GM18907 (cell line): ENCODE measurements around the gene TMEM38A.
A peak's percentile ranks its signal among the peaks of the same experiment; 100 is the strongest.

Experiments
- ATAC-seq: cut with Tn5 transposase; IDR thresholded peaks from one replicate; pipeline ENCODE4 v1.9.1; 2021; ENCODE audit warnings: mild to moderate bottlenecking, moderate library complexity; ENCODE audit not compliant: unreplicated experiment

The TMEM38A gene, protein sequence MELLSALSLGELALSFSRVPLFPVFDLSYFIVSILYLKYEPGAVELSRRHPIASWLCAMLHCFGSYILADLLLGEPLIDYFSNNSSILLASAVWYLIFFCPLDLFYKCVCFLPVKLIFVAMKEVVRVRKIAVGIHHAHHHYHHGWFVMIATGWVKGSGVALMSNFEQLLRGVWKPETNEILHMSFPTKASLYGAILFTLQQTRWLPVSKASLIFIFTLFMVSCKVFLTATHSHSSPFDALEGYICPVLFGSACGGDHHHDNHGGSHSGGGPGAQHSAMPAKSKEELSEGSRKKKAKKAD

DNA sequence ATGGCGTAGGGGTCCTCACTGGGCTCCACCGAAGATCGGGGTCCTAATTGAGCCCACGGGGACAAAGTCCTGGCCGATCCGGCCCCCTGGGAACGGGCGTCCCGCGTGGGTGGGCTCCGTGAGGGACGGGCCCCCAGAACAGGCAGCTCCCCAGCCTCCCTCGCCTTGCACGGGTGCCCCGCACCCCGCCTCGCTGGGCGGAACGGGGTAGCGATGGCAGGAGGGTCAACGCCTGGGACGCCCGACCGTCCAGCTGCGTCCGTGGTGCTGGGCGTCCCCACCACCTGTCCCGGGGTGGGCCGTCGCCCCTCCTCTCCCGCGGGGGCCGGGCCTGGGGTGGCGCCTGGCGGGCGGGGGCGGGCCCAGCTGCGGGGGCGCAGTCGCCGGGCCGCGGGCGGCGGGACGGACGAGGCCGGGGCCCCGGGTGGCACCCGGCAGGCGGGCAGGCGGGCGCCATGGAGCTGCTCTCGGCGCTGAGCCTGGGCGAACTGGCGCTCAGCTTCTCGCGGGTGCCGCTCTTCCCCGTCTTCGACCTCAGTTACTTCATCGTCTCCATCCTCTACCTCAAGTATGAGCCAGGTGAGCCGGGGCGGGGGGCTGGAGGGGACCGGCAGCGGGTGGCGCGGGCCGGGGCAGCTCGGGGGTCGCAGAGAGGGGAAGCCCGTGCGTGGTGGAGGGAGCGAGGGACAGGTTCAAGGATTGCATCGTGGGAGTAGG, at the start of gene TMEM38A:
TMEM38A (plus strand) TSS at position 377 of the 717 bp plus-strand sequence; CDS start at position 456, 79 bp downstream.
- ATAC-seq, result peak; percentile 21

DNA sequence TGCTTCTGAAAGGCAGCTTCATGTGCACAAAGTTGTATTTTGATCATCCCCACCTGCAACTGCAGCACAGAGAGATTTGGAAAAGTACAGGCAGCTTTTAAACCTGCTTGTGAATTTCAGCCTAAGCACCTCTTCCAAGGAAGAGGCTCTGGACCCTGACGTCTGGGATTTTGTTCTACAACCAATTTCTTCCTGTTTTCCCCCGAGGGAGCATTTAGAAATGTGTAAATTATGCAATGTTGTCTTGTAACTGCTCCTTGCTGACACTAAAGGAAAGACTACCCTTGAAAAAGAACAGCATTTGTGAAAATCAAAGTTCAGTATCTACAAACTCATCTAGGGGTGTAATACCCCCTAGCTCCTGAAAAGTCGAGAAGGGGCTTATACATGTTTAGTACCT, 48.3 kb upstream of the TMEM38A start:
- ATAC-seq, result no peak

DNA sequence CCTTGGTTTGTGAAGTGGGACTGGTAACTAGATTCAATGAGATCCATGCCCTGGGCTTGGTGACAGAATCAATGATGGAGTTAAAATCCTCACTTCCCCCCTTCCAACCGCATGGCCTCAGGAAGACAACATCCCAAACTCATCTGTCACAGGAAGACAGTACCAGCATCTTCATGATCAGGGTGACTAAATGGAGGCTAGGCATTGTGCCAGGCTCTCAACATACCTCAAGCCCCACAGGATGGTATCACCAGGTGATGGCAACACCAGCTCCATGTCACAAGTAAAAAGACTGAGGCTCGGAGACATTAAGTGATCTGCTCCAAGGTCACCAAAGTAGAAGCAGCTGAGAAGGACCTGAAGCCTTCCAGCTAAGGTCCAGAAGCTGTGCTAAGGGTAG, 47.1 kb upstream of the TMEM38A start:
- no peak for ATAC-seq

DNA sequence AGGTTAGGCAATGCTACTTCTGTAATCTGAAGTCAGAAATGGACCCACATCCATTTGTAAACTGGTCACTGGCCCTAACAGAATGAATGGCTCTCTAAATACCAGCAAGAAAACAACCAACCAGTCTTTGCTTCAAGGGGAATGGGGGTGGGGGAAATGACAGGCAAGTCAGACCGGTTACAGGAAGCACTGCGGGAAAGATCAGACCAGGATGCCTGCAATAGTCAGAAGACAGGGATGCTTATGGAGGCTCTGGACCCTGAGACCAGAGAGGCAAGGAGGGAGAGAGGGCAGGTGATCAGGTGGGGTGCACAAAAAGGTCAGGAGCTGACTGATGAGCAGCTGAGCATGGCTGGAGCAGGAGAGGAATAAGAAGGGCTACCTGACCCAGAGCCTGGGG, 46.0 kb upstream of the TMEM38A start:
- ATAC-seq, result no peak

DNA sequence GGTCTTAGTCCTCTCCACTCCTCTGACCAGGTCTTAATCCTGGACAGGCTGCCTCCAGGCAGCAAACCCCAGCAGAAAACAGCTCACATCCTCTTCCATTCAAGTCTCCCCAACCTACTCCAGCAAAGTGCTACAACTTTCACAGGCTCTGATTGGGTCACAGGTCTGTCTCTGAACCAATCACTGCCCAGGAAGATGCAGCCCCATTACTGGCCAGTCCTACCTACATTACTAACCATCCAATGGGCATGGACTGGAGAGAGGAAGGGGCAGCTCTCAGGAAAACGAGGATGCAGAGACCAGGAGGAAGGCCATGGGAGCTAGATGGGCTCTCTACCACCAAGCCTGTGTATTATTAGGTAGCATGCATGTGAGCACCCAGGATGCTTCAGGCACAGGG, 45.1 kb upstream of the TMEM38A start:
- ATAC-seq, result no peak

DNA sequence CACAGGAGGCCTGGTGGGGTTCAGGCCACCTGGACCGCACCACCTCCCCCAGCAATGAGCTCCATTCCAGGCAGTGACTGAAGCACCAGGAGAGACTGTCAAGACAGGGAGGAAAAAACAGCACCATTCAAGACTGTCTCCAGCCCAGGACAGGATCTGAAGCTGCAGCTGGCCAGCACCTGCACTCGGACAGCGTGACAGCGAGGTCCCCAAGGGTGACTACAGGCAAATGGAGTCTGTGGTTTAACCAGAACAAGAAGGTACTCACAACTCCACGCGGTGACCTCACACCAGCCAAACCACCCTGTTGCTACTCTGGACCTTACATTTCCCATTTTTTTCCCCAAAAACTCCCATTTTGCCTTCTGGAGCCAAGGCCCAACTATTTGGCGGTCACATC, 42.7 kb upstream of the TMEM38A start:
- no peak for ATAC-seq

DNA sequence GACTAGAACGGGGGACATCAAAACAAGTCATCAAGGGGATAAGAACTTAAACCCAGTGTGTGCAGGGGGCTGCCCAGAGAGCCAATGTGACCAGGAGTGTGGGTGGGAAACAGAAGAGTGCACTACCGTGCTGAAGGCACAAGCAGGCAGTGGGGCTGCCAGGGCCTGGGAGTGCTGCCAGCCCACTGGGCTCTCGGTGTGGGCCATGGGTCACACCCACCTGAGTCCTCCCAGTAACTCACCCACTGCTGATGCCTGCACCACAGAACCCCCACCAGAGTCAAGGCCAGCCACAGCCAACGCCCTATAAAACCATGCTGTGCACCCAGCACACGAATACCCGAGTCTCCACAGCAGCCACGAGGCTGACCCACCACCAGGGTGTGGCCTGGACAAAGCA, 41.5 kb upstream of the TMEM38A start:
- no peak for ATAC-seq

DNA sequence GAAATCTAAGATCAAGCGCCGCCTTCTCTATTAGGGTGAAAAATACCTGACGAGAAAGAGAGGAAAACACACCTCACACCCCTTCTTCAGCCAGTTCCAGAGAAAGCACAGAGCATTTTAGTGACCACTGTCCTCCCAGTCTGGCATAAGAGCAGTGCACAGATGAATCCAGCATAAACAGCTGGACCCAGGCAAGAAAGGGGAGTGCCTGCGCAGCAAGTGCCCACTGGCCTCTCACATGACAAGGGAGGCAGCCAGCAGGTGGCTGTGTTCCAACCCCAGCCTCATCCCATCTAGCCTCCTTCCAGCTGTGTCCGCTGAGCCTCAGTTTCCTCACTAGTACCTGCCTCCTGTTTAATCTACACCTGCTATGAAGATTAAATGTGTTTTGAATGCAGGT, 40.9 kb upstream of the TMEM38A start:
- no peak for ATAC-seq

DNA sequence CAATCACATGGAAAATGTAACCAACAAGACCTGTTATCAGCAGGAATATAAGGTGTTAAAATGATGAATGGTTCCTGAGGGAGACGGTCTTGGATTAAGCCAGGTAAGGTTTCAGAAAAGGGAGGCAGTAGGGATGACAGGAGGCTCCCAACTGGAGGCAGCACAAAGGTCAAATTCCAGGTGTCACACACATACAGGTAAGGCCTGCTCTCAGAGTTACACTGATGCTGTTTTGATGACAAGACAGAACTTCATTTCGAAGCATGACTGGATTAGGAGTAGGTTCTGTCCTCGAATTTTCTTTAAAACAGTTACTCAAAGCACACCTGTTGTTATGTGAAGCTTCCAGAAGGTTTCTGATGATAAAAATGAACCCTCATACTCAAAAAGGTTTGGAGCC, 40.4 kb upstream of the TMEM38A start:
- no peak for ATAC-seq

DNA sequence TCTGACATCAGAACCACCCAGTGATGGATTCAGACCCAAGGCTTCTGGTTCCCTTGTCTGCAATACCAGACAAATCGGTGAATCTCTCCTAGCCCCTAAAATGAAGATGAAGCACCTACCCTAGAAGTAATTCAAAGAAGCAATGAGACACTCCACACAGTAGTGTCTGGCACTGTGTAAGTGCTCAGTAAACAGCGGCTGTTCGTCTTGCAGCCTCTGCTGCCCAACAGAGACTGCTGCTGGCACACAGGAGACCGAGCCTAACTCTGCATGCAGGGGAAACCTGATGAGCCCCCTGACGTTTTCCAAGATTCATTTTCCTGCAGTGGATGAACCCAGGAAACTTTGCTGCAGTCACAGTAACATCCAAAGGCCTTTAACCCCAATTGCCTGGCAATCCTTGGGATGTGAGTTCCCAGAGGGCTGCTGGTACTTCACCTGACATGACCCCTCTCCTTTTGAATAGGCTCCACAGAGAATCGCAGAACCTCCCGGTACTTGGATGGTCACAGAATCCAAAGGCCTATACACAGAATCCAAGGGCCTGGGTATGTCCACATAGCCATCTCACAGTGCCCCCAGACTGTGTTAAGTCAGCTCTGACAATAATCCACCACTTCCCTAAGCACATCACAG, 39.7 kb upstream of the TMEM38A start:
- no peak for ATAC-seq

DNA sequence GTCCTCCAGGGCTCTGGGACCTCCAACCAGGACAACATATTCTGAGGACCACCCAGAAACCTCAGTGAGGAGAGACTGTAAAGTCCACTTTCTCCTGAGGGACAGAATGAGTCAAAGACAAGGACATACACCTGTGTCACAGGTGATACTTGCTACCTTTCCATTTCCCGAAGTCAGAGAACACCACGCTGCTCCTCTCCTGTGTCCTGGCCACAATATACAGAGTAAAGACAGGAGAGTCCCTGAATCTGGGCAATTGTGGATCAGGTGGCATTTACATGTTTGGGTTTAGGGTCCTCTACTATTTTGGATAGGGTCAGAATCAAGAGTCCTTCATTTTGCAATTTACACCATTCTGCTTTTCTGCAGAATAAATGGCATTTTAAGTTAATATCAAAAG, 37.9 kb upstream of the TMEM38A start:
- no peak for ATAC-seq

DNA sequence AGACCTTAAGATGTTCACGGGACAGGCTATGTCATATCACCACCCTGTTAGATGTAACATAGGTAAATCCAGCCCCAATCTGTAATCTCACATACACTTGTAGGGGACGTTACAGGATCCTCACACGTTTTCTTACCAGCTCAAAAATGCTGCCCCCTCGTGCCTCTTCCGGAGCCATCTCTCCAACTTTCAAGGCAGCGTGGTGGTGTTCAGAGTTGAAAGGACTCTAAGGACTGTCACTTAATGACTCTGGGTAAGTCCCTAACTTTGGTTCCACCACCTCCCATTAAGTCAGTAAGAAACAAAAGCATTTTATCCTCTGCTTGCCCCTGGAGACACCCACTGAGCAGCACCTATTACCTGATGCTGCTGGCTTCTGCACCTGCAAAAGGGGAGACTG, 37.4 kb upstream of the TMEM38A start:
- no peak for ATAC-seq

DNA sequence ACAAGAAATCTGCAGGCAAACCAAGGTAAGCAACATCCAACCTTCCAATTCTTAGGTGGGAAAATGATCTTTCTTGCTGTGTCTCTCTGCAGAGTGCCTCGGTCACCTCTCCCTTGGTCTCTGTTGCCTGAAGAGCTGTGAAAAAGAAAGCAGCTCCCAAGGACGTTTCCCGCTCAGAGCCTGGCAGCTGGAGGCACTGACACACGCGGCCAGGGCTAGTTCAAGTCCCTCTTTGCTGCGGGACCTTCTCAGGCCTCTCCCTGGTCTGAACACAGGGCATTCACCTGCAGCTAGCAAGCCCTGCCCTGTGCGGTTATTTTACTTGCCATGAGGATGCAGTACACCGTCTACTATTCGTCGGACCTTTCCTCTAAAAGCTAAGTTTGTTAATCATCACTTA, 36.7 kb upstream of the TMEM38A start:
- no peak for ATAC-seq

DNA sequence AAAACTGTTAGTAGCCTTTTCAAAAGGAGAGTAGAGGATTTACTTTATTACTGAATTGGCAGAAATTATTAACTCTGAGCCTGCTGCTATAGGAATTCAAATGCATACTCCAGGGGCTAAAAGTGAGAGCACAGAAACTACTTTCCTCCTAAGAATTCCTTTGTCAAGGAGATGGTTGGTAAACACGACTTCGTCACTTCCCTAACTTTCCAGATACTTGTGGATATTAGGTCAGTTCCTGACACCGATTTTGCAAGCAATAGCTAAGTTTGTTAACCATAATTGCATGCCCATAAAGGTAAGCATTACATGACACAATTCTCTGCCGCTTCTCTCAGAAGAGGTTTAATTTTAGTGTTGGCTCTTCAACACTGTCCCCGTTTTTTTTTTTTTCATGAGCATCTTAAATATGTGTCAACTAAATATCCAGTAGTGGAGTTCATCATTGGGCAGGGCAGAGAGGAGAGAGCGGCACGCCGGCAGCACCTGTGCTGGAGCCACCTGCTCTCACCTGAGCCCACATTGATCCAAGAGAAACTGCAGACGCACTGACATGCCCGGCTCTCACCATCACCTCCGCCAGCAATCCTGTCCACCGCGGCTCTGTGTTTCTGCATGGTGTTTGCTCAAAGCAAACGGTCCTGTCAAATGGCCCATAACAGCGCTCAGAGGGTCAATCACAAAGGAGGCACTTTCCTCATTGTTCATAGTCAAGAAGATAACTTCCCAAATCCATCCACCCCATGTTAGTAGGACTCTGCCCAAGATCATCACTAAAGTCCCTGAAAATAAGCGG, 35.6 kb upstream of the TMEM38A start:
- no peak for ATAC-seq

DNA sequence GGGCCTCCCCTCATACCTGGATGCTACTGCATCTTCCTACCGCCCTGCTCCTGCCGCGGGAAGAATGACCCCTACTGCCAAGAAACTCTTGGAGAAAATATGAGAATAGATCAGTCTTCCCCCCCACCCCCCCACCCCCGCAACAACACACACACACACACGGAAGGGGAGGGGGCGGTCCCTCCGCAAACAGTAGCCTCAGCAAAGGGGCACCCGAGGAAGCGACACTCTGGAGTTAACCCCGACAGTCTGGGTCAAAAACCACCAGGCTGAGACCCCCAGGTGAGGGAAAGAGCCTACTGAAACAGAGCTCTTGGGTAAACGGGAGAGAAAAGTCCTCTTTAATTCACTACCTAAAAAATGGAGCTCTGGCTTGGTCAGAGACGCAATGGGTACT, 34.1 kb upstream of the TMEM38A start:
- ATAC-seq, result no peak

DNA sequence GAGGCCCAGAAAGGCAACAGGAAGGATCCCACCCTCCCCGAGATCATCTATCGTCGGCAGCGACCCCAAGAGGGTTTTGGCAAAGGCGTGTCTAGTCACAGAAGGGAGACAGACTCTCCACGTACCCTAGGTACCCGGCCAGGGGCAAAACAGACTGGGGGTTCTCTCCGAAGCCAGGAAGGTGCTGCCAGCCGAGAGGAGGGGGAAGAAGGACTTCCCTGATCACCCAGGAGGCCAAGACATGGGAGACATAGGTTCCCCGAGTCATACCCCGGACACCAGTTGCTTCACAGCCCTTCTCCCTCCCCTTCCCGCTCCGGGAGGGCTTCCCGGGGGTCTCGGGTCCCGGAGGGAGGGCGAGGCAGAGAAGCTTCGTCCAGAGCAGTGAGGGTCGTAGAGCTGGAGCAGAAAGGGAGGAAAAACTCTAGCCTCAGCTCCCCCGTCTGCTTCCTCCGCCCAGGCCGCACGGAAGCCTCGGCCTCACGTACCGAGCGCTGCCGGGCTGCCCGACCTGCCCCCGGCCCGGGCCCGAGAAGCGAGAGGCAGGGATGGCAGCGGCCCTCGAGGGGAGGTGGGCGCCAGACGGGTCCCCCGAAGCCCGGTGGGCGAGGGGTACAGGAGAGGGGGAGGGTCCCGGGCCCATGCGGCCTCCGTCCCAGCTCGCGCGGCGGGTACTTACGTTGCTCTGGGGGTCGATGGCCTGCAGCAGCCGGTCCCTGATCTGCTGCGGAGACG, 33.6 kb upstream of the TMEM38A start:
- peak; percentile 12 for ATAC-seq

DNA sequence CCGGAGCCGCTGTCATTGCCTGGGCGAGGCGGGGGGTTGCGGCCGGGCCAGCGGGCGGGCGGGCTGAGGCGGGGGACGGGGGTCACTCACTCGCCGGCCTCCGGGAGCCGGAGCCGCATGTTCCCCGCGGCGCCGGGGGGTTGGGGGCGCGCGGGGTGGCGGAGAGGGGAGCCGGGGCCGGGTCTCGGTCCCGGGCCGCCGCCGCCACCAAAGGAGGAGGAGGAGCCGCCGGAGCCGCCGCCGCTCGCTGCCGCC, 33.1 kb upstream of the TMEM38A start:
- ATAC-seq, result no peak

DNA sequence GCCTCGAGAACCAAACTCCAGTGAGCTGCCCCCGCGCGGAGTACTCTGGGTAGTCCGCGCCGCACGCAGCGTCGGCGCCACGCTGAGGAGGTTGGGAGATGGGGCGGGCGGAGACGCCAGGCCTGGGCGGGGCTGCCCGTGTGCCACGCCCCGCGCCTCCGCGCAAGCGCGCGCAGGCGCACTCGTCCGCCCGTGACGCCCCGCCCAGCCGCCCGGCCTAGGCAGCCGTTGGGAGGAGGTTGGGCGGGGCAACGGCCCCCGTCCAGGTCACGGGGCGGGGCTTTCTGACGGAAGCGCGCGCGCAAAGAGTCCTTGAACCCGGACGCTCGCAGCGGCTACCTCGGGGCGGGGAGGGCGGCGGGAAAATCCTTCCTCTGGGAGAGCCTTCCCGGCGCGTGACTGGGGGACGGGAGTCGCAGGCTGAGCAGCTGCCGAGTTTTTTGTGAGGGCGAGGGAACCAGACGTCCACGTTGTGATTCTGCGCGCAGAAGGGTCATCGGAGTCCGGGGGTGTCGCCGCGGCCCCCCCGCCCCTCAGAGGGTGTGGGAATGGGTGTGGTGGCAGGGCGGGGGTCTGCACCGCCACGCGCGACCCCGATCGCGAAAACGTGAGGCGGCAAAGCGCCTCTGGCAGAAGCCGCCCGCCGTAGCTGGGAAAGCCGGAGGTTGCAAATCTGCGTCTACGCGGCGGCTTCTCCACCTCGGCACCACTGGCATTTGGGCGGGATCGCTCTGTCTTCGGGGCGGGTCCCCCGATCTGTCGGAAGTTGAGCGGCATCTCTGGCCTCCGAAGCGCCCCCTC, 32.6 kb upstream of the TMEM38A start, which contains the start of gene MED26:
MED26 (minus strand) TSS at position 22 of the 801 bp plus-strand sequence. CDS start 261 bp downstream, outside the sequence.
- peak; percentile 84 for ATAC-seq

DNA sequence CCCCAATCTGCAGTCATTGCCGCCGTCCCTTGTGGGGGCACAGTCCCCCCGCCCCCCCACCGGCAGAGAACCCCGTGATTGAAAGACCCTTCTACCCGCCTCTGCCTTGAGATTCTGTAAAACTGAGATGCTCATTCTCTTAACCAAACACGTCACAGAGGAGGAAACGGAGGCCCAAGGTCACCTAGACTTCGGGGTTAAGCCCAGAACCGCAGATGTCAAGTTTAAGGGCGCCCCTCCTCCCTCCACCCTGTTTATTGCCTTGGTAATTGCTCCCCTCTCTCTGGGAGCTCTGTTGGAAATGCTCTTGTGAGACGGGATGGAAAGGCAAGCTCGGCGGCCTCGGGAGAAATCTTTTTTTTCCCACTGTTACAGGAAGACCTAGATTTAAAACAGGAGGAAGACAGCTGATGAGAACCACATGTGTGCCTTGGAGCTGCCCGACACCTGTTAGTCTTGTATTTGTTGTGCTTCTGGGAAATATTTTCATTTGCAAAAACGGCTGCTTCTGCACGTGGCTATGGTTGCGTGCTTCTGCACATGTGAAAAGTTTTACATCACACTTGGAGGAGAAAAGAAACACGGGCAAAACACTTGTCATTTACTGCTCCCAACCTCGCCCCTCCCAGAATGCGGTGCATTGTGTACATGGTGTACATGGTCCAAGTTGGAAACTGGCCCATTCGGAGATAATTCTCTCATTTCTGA, 31.8 kb upstream of the TMEM38A start:
- ATAC-seq, result no peak
